ENCODE results near the gene SHBG. TPM values are rescaled to one million over a fixed set of nuclear protein-coding genes. Genes with fewer than 3 reads are reported as not detected.

SHBG gene
- total RNA-seq, 4 donors from 2014 or later, result 2.1 to 38.0 (median 16.3) TPM

DNA sequence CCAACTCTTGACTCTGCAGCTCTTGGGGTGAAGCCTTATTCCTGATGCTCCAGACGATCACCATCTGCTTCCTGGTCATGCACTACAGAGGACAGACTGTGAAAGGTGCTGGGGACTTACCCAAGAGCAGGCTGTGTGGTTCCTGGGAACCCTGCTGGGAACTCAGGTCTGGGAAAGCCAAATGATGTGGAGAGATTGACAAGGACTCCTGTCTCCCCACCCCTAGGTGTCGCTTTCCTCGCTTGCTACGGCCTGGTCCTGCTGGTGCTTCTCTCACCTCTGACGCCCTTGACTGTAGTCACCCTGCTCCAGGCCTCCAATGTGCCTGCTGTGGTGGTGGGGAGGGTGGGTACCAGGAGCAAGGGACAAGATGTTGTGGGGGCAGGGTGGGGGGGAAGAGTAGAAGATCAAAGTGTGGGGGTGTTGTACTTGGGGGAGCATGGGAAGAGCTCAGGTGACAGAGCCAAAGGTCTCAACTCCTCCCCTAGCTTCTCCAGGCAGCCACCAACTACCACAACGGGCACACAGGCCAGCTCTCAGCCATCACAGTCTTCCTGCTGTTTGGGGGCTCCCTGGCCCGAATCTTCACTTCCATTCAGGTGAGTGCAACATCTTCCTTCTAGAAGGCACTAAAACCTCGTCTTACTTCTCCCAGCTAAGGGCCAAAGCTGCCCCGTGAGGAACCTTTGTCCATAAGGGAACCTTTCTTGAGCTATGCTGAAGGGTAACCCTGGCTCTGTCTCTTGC is 43.1 kb upstream of the SHBG start:
- peaks cover 5 to 34% (median 15%) of the 10 kb centered on the region in 4 donors for H3K4me1 ChIP-seq

GRCh38 chr17:7587420-7588151 is 42.3 kb upstream of the SHBG start:
- Histone ChIP-seq H3K9me3 (no peaks in the 10 kb centered on the region), H3K27ac (peak overlapping the region in 2 of 4 donors; percentile 11 to 17), H3K4me3 (no peak overlapping the region), H3K27me3 (no peaks in the 10 kb centered on the region), H3K36me3 (peaks cover 0 to 30% (median 0%) of the 10 kb centered on the region in 3 donors), H3K4me1 (peaks cover 5 to 27% (median 9%) of the 10 kb centered on the region in 4 donors)
- no peak for DNase-seq
- no peak for TF ChIP-seq POLR2A (IDR thresholded peaks at IDR 0.05)
- TF ChIP-seq, protein P1, sequence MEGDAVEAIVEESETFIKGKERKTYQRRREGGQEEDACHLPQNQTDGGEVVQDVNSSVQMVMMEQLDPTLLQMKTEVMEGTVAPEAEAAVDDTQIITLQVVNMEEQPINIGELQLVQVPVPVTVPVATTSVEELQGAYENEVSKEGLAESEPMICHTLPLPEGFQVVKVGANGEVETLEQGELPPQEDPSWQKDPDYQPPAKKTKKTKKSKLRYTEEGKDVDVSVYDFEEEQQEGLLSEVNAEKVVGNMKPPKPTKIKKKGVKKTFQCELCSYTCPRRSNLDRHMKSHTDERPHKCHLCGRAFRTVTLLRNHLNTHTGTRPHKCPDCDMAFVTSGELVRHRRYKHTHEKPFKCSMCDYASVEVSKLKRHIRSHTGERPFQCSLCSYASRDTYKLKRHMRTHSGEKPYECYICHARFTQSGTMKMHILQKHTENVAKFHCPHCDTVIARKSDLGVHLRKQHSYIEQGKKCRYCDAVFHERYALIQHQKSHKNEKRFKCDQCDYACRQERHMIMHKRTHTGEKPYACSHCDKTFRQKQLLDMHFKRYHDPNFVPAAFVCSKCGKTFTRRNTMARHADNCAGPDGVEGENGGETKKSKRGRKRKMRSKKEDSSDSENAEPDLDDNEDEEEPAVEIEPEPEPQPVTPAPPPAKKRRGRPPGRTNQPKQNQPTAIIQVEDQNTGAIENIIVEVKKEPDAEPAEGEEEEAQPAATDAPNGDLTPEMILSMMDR (IDR thresholded peaks at IDR 0.05), result no peak

More for the DNA sequence above, 43.1 kb upstream of the SHBG start:
- peak in 2 of 3 donors; percentile 67 to 74 for DNase-seq
- TF ChIP-seq POLR2A (IDR thresholded peaks at IDR 0.05), result no peak
- TF ChIP-seq, protein P1 (IDR thresholded peaks at IDR 0.05), result peak in 4 of 6 experiments; percentile 18 to 67 (median 54)
- Histone ChIP-seq H3K27me3 (no peaks in the 10 kb centered on the region), H3K4me3 (no peak overlapping the region), H3K9me3 (no peaks in the 10 kb centered on the region), H3K27ac (peak overlapping the region in 2 of 4 donors; percentile 7 to 11), H3K36me3 (peaks cover 0 to 23% (median 0%) of the 10 kb centered on the region in 3 donors)

GRCh38 chr17:7588553-7589203 is 41.3 kb upstream of the SHBG start:
- no peak for TF ChIP-seq POLR2A (IDR thresholded peaks at IDR 0.05)
- TF ChIP-seq, protein P1 (IDR thresholded peaks at IDR 0.05), result no peak

DNA sequence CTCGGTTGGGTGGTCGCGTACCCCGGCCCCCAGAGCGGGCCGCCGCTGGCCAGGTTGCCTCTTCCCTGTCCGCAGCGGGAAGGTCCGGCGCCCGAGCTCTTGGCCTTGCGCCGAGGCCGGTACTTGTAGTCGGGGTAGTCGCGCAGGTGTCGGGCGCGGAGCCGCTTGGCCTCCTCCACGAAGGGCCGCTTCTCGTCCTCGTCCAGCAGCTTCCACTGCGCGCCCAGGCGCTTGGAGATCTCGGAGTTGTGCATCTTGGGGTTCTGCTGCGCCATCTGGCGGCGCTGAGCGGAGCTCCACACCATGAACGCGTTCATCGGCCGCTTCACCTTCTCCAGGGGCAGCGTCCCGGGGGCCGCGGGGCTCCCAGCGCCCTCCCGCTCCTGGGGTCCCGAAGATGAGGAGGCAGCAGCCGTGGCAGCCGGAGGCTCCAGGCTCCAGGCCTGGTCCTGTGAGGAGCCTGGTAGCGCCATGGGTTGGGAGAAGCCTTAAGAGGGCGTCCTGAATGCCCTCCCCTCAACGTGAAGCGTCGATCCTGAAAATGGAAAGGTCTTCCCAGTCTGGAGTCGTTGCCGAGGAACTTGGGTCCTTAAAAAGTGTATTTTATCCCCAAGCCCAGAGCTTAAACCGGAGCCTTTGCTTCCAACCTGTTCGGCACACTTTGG is 40.6 kb upstream of the SHBG start:
- TF ChIP-seq, protein P1 (IDR thresholded peaks at IDR 0.05), result peak; percentile 65 to 89 (median 81)
- no peak for TF ChIP-seq POLR2A (IDR thresholded peaks at IDR 0.05)
- Histone ChIP-seq H3K27ac (peak overlapping the region in 3 of 4 donors; percentile 17 to 49 (median 42)), H3K27me3 (no peaks in the 10 kb centered on the region), H3K9me3 (no peaks in the 10 kb centered on the region), H3K4me1 (peaks cover 0 to 19% (median 1%) of the 10 kb centered on the region in 4 donors), H3K4me3 (peak overlapping the region in 3 of 4 donors; percentile 4 to 47 (median 38)), H3K36me3 (peaks cover 0 to 47% (median 0%) of the 10 kb centered on the region in 3 donors)
- DNase-seq, result peak; percentile 69 to 89 (median 88)

More at GRCh38 chr17:7588553-7589203, 41.3 kb upstream of the SHBG start:
- peak overlapping the region in 3 of 4 donors; percentile 17 to 49 (median 42) for H3K27ac ChIP-seq
- no peak for DNase-seq
- H3K4me3 ChIP-seq, result peak overlapping the region in 3 of 4 donors; percentile 4 to 47 (median 38)
- peaks cover 0 to 41% (median 0%) of the 10 kb centered on the region in 3 donors for H3K36me3 ChIP-seq
- no peaks in the 10 kb centered on the region for H3K9me3 ChIP-seq
- no peaks in the 10 kb centered on the region for H3K27me3 ChIP-seq
- H3K4me1 ChIP-seq, result peaks cover 0 to 21% (median 1%) of the 10 kb centered on the region in 4 donors

Measured in Peyer's patch (tissue), 4 donors.